VCaP (cell line): ENCODE data around the gene ETNPPL.

ENCODE experiments used
- H3K27ac ChIP-seq: fragments of 450-650 bp; 2 replicates; pipeline ENCODE4 v1.5.1; 2017
- CTCF ChIP-seq: fragments of 450-650 bp; conservative IDR thresholded peaks from 2 replicates; pipeline ENCODE4 v1.5.1; 2017; ENCODE audit warnings: mild to moderate bottlenecking, moderate library complexity

The ETNPPL gene

GRCh38 chr4:108702960-108703359, 59.9 kb downstream of the ETNPPL start:
- no peak overlapping the region for H3K27ac ChIP-seq

GRCh38 chr4:108700081-108700757, 62.6 kb downstream of the ETNPPL start:
- H3K27ac ChIP-seq = no peak overlapping the region
- no peak for TF ChIP-seq CTCF

More at GRCh38 chr4:108702960-108703359, 59.9 kb downstream of the ETNPPL start:
- TF ChIP-seq CTCF = no peak

GRCh38 chr4:108696160-108696559, 66.7 kb downstream of the ETNPPL start:
- TF ChIP-seq CTCF = no peak
- H3K27ac ChIP-seq = no peak overlapping the region

GRCh38 chr4:108695062-108695461, 67.8 kb downstream of the ETNPPL start:
- no peak for TF ChIP-seq CTCF
- no peak overlapping the region for H3K27ac ChIP-seq

- TF ChIP-seq CTCF = no peak
These were observed 68.4 kb downstream of the ETNPPL start for GRCh38 chr4:108694423-108694822.

GRCh38 chr4:108693819-108694218, 69.0 kb downstream of the ETNPPL start:
- no peak for TF ChIP-seq CTCF
- H3K27ac ChIP-seq = no peak overlapping the region

More at GRCh38 chr4:108694423-108694822, 68.4 kb downstream of the ETNPPL start:
- no peak overlapping the region for H3K27ac ChIP-seq

- H3K27ac ChIP-seq = no peak overlapping the region
- TF ChIP-seq CTCF = no peak
These were observed 69.6 kb downstream of the ETNPPL start for GRCh38 chr4:108693211-108693610.
